ENCODE data around the gene ZBTB20.

The ZBTB20 gene

GRCh38 chr3:114615523-114616085 lies 531.5 kb downstream of the ZBTB20 start:
- no peak for DNase-seq

GRCh38 chr3:114609973-114610630 lies 537.0 kb downstream of the ZBTB20 start:
- no peak for DNase-seq

DNA sequence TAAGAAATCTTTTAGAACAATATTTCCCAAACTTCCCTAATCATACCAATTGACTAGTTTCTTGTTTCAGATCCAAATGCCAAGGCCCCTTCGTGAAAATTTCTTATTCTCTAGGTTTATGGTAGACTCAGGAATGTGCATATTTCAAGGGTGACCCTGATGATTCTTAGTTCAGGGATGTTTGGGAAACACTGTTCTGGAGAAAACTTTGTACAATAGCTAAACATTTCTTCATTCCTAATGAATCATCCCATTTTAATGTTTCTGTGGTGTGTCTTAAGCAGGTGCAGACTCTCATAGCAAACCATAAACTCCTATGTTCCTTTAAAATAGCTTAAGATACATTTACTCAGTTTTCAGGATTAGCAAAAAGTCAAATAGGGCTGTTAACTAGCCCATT lies 538.8 kb downstream of the ZBTB20 start:
- no peak for DNase-seq

GRCh38 chr3:114606336-114606735 lies 540.8 kb downstream of the ZBTB20 start:
- DNase-seq, result no peak

DNA sequence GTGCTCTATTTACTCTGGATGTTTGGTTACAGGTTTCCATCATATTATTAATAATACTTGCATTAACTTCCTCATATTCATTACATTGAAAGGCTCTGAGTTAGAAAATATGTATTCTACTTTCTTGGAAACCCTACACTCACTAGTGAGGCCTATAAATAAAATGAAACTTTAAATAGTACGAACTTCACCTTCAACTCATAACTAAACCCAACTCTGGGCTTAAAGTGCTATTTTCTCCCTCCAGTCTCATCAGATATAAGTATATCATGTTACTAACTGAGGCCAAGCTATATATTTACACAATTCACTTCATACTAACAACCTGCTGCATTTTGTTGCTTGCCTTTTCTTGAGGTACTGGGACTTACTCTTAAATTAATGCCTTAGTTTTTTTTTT lies 546.5 kb downstream of the ZBTB20 start:
- no peak for DNase-seq

DNA sequence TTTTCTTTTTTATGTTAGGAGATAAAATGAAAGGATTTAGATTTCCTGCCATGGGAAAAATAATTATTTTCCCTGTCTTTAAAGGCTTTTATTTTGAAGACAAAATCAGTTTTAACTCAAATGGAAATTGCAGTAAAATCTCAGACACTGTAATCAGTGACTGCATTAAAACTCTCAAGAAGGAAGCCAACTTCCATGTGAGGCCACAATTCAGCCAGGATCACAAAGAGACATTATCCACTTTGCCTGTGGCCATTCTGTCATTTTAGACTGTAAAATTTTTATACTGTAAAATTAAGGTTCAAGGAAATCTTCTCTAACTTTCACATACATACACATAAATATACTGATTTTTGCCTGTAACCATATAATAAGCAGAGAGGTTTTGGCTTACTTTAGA lies 549.2 kb downstream of the ZBTB20 start:
- no peak for DNase-seq

DNA sequence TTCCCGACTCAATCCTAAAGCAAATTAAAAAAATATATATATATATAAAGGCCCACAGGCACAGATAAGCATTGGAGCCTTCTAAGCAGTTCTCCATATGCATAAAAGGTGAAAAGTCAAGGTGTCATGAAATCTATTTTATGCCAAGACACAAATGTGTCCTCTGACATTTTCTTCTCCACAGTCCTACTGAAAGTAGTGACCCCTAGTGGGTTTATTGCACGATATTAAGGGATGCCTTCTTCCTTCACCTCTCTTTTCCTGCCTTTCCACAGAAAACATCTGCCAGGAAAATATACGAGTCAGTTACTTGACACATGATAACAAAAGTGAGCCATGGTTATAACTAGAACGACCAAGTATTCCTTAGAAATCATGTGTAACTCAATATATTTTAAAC lies 550.1 kb downstream of the ZBTB20 start:
- no peak for DNase-seq

DNA sequence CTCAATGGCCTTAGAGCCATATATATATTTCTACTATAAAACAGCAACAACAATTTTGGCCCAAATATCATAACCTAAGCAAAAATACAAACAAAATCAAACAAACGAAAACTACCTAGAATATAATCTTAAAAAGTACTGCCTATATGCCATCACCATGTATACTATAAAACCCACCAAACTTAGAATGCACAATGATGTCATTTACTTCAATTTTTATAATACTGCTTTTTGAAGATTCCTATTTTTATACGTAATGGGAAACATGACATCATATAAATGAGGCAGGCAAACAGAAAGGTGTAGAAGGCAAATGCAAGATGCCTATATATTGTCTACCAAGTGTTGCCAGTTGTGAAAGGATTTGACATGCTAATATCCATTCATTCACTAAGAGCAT lies 550.9 kb downstream of the ZBTB20 start:
- no peak for DNase-seq

DNA sequence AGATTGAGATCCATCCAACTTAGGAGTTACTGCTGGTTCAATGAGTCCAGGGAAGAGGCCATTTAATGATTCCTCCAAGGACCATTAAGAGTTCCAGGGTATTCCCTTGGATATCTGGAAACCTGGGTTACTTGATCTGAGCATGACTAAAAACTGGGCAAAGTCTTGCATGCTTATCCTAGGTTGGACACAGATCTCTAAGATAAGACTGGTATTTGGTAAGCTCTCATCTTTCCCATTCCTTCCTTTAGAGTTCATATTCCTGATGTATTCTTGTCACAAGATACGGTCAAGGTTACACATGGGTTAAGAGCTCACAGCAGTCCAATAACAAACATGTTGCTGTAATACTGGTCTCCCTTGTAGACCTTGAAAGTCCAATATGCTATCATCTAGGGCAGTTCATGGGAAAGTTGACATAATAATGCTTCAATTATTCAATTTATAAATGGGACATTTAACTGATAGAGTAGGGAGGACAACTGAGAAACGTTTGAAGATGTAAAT lies 551.5 kb downstream of the ZBTB20 start:
- DNase-seq, result no peak

DNA sequence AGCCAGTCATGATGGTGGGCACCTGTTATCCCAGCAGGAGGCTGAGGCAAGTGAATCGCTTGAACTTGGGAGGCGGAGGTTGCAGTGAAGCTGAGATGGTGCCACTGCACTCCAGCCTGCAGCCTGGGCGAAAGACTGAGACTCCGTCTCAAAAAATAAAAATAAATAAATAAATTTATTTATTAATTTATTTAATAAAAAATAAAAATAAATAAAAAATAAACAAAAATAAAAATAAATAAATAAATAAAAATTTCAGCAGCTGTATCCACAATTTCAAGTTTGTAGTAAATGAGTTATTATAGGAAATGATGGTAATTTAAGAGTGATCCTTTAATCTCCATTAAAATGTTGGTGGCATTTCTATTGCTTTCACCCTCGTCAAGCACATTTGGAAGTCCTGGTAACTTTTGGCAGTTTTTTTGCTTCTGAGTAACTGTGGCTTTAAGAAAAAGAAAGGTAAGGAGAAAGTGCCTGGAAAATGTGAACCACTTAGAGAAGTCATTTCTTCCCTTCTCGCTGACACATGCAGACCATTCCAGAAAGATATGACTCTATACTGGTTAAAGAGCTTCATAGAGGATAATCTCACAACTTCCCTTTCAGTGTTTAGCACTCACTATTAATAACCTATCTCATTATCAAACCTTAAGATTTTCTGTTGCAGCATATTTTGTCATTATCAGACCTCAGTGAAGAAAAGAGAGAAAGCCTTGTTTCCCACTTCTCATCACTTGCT lies 556.6 kb downstream of the ZBTB20 start:
- DNase-seq, result no peak

DNA sequence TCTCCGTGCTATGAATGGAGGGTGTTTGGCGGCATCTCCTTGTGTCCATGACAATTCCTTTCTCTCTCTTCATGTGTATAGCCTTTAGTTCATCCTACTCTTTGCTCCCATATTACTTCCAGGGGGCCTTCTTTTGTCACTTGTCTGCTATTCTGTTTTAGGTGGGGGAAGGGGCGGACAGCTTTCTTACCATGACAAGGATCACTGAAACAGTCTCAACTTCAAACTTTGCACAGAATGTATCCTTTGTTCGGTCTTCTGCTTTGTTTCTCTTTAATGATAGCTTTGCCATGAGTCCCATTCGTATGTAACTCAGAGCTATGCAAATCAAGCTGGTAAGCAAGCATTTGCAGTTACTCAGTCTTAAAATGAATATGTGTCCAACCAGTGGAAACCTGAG lies 559.1 kb downstream of the ZBTB20 start:
- no peak for DNase-seq

- DNase-seq, result no peak
Observed at GRCh38 chr3:114586119-114586518, 561.0 kb downstream of the ZBTB20 start.

DNA sequence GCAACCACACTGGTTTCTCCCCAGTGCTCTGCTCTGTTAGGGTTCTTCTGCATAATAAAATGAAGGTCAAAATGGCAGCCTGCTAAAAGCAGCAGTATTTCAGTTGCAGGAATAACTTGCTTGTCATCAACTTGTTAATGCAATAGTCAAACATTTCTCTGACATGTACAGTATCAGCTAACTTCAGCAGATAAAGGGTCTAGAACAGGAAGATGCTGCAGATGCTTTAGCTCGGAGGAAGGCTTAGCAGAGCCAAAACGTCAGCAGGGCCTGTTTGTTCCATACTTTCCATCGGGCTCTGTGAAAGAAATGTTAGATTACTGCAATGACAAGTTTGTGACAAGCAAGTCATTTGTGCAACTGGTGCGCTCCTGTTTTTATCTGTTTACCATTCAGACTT lies 561.4 kb downstream of the ZBTB20 start:
- no peak for DNase-seq

- DNase-seq, result no peak
Observed at GRCh38 chr3:114584734-114585371, 562.2 kb downstream of the ZBTB20 start.

DNA sequence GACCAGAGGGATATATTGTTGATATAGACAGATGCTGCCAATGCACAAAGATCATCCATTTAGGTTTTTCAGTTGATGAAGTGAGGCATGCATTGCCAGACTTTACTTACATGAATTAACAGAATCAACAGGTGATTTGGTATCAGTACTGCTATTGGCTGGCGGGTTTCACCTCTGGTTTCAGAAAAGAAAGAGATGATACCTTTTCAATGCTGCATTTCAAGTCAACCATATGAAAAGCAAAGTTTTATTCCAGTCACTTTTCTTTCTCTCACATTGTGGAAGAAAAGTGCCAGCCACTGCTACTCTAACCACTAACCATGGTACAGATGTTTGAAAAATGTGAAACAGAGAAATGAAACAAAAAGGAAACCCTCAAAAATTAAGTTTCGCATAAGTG lies 564.2 kb downstream of the ZBTB20 start:
- no peak for DNase-seq

DNA sequence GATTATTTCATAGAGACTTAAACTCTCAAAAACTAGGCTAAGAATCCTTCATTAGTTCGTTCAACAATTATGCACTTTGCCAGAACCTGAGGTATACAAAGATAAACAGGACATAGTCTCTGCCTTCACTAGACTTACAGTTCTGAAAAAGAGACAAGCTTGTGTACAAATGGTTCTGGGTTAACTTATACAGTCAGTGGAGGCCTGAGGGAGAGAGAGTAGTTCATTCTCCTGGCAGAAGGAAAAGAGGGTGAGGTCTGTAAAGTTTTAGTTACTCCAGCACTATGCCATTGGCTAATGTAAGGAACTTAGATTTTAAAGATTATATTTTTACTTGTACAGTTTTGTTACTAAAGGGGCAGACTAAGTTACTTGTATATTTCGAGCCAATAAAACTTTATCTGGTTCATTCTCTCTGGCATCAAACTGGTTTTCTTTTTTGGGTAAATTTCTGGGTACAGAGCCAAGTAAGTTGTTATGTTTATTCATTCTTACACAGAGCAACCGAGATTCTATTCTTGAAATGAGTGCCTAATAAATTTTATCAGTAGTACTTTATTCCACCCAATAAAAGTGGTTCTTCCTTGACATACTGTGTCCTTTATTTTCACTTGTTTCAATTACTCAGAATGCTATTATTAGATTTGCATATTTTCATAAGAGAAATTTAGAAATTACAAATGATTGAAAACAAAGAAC lies 574.6 kb downstream of the ZBTB20 start:
- no peak for DNase-seq

DNA sequence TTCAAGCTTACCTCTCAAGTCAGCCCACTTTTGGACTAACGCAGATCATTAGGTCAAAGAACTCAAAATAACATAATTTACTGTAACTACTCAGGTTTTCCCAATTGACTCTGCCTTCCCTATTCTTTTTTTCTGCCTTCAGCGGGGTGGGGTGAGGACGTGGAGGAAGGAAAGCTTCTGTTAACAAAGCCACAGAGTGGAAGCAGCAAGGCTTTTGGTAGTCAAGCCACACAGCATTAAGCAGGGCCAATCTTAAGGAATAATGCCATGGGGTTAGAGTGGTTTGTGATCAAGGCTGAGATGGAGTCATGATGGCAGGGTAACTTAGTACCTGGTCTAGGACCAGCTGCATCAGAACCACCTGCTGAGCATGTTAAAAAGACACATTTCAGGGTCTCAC lies 575.7 kb downstream of the ZBTB20 start:
- DNase-seq, result no peak

- no peak for DNase-seq
Observed at GRCh38 chr3:114569186-114569585, 577.9 kb downstream of the ZBTB20 start.

DNA sequence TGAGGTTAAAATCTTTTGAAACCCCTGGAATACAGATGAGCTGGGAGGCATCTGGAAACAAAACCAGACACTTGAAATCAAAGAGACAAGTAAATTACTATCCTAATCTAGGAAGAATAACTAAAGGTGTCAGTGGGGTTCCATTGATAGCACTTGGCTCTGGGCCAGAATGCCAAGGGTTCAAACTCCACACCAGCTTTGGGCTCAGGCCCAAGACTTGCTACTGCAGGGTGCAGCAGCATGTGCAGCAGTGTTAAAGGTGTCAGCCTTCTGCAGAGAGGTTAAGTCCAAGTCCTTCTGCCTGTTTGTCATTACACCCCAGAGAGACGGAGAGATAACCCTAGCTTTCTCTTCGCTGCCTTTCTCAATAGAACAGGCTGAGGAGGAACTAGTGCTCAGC lies 579.3 kb downstream of the ZBTB20 start:
- no peak for DNase-seq

GRCh38 chr3:114566767-114567166 lies 580.3 kb downstream of the ZBTB20 start:
- DNase-seq, result no peak

DNA sequence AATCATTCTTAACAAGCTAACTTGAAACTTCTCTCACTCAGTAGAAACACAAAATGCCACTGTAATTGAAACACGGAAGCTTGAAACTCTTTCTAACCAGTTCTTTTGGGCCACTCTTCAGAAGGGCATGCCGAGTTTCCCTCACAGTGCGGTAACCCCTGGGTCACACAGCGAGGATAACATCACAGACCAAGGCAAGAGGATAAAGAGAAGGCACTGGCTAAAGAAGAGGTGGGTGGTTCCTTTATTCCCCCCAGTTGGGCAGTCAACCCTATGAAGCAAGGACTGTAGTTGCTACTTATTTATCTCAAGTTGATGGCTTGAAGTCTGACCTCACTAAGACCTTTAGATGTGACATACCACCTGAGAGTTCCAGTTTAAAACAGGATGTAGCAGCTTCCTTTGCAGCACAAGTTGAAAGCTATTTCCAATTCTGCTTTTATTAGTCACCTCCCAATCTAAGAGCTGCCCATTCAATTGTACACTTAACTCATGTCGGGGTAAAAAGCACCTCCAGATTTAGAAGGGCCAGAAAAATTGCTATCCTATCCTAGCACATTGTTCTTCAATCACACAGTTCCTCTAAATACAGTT lies 580.8 kb downstream of the ZBTB20 start:
- no peak for DNase-seq

DNA sequence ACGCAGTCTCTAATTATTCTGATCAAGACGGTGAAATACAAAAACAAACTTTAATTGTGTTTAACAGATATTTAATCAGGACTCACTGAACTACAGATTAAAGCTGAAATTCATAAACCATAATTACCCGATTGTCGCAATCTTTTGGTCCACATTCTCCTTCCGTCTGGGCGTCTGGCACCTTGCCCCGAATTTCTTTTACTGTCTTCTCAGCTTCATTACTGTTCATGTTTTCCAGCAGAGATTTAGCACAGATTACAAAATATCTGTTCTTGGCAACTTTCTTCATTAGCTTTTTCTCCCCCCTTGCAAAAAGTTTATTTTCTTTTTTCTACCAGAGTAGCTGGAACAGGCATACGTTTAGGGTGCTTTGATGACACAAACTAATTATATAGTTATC lies 581.9 kb downstream of the ZBTB20 start:
- DNase-seq, result no peak

GRCh38 chr3:114563720-114564119 lies 583.4 kb downstream of the ZBTB20 start:
- DNase-seq, result no peak
